Suprapubic skin (tissue), 4 donors: ENCODE measurements around the gene IGSF9. TPM values are rescaled to one million over a fixed set of nuclear protein-coding genes. Genes with fewer than 3 reads are reported as not detected.

Source experiments
- DNase-seq, 2 donors: peaks; one replicate each; pipeline ENCODE4 v3.0.0-alpha.2; 2019; ENCODE audit warnings: low spot score in 2 of 2
- H3K27ac ChIP-seq: fragments of 200-600 bp; sonication (generic); one replicate; pipeline ENCODE4 v1.5.1; 2019
- H3K27me3 ChIP-seq: fragments of 200-600 bp; sonication (generic); one replicate; pipeline ENCODE4 v1.5.1; 2019
- H3K36me3 ChIP-seq: fragments of 200-600 bp; sonication (generic); one replicate; pipeline ENCODE4 v1.5.1; 2019
- H3K4me1 ChIP-seq: fragments of 200-600 bp; sonication (generic); one replicate; pipeline ENCODE4 v1.5.1; 2019
- H3K4me3 ChIP-seq: fragments of 200-600 bp; sonication (generic); one replicate; pipeline ENCODE4 v1.5.1; 2019; ENCODE audit warnings: mild to moderate bottlenecking
- H3K9me3 ChIP-seq: fragments of 200-600 bp; sonication (generic); one replicate; pipeline ENCODE4 v1.5.1; 2019
- EP300 ChIP-seq: sonication (generic); formaldehyde crosslinking; IDR thresholded peaks from one replicate; pipeline ENCODE4 v1.6.1; 2017; ENCODE audit warnings: antibody characterized with exemption
- POLR2A ChIP-seq, 2 donors: fragments of 450-650 bp; IDR thresholded peaks; one replicate each; pipeline ENCODE4 v1.6.1; 2017; ENCODE audit warnings: antibody characterized with exemption in 2 of 2, mild to moderate bottlenecking in 2 of 2, moderate library complexity in 2 of 2
- POLR2AphosphoS5 ChIP-seq, 3 donors: sonication (generic); formaldehyde crosslinking; IDR thresholded peaks; one replicate each; pipeline ENCODE4 v1.6.1; 2017; ENCODE audit warnings: antibody characterized with exemption in 3 of 3
- WGBS: methylation state at CpG from one replicate; pipeline ENCODE4 v1.1.5; 2018; 5-methylcytosine and 5-hydroxymethylcytosine counted together
- total RNA-seq, 4 donors: library from RNA; depleted of rRNA; stranded (reverse); fragments of >200 nt; gene quantifications; one replicate each; pipeline ENCODE4 v1.1.0, GENCODE V29; 2016
- TF ChIP-seq, protein P1 (sequence below), 2 donors: fragments of 200-600 bp in 1 of 2; fragments of 450-650 bp in 1 of 2; sonication (generic) in 1 of 2; IDR thresholded peaks; one replicate each; pipeline ENCODE4 v1.5.1; 2016 to 2019; ENCODE audit warnings: antibody characterized with exemption in 2 of 2, mild to moderate bottlenecking in 1 of 2, moderate library complexity in 1 of 2

IGSF9 gene
- total RNA-seq, 4 donors from 2014 or later: 26.1 to 44.1 (median 28.4) TPM

DNA sequence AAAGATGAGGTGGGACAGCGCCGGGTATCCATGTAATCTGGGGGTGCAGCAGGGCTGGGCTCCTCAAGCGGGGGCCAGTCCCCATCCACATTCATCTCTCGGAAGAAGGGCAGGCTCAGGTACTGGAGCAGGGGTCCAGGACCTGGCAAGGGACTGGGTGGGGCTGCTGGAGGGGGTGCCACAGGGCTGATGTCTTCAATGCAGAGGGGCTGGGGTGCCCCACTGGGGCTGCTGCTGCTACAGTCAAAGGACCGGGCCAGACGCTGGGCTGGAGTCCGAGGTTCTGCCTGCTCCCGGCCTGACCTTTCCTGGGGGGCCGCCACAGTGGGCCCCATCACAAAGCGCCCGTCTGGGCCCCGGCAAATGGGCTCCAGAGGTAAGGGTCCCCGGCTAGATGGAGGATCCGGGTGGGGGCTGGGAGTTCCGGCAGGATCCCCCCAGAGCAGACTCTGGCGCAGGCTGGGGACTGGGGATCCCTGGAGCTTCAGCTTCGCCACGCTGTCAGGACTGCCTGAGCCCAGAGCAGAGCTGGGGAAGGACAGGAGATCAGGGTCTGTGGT is 16.8 kb downstream of the IGSF9 start:
- Histone ChIP-seq H3K27me3 (no peaks in the 10 kb centered on the region), H3K9me3 (no peaks in the 10 kb centered on the region), H3K4me1 (peaks cover 44% of the 10 kb centered on the region), H3K27ac (no peak overlapping the region), H3K36me3 (no peaks in the 10 kb centered on the region), H3K4me3 (peak overlapping the region; percentile 3)
- no peak for TF ChIP-seq POLR2A (IDR thresholded peaks at IDR 0.05)
- no peak for TF ChIP-seq POLR2AphosphoS5 (IDR thresholded peaks at IDR 0.05)
- TF ChIP-seq, protein P1, sequence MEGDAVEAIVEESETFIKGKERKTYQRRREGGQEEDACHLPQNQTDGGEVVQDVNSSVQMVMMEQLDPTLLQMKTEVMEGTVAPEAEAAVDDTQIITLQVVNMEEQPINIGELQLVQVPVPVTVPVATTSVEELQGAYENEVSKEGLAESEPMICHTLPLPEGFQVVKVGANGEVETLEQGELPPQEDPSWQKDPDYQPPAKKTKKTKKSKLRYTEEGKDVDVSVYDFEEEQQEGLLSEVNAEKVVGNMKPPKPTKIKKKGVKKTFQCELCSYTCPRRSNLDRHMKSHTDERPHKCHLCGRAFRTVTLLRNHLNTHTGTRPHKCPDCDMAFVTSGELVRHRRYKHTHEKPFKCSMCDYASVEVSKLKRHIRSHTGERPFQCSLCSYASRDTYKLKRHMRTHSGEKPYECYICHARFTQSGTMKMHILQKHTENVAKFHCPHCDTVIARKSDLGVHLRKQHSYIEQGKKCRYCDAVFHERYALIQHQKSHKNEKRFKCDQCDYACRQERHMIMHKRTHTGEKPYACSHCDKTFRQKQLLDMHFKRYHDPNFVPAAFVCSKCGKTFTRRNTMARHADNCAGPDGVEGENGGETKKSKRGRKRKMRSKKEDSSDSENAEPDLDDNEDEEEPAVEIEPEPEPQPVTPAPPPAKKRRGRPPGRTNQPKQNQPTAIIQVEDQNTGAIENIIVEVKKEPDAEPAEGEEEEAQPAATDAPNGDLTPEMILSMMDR (IDR thresholded peaks at IDR 0.05): no peak
- no peak for TF ChIP-seq EP300
- 88% methylated on average over 7 of the region's 18 CpGs for WGBS
- DNase-seq: no peak

DNA sequence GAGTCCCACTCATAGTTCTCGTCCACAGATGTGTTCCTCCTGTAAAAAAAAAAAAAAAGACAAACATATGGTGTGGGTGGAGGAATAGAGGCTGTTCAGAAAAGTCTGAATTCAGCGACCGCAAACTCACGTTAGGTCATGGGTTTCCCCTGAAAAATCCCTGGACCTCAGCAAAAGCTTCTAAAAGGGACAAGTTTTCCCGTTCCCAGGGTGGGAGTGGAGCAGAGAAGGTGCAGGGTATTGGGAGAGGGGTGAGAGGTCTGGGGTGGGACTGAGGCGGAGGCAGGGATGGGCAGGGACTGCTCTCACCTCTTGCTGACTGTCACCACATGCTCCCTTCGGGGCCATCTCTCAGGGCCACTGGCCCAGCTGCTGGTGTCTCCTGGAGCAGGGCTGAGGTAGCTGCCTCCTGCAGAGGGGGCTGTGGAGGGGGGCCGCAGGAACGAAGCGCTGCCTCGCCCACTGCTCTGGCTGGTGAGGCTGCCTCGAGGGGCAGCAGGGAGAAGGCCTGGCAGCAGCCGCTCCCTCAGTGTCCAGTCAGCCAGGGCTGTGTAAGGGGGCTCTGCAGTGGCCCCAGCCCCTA is 17.5 kb downstream of the IGSF9 start:
- Histone ChIP-seq H3K9me3 (no peaks in the 10 kb centered on the region), H3K4me3 (no peak overlapping the region), H3K27ac (no peak overlapping the region), H3K36me3 (no peaks in the 10 kb centered on the region), H3K27me3 (no peaks in the 10 kb centered on the region), H3K4me1 (peaks cover 44% of the 10 kb centered on the region)
- TF ChIP-seq POLR2A (IDR thresholded peaks at IDR 0.05): no peak
- TF ChIP-seq, protein P1 (IDR thresholded peaks at IDR 0.05): no peak
- TF ChIP-seq POLR2AphosphoS5 (IDR thresholded peaks at IDR 0.05): no peak
- TF ChIP-seq EP300: no peak
- DNase-seq: no peak
- WGBS: 67% methylated on average over 13 of the region's 13 CpGs

DNA sequence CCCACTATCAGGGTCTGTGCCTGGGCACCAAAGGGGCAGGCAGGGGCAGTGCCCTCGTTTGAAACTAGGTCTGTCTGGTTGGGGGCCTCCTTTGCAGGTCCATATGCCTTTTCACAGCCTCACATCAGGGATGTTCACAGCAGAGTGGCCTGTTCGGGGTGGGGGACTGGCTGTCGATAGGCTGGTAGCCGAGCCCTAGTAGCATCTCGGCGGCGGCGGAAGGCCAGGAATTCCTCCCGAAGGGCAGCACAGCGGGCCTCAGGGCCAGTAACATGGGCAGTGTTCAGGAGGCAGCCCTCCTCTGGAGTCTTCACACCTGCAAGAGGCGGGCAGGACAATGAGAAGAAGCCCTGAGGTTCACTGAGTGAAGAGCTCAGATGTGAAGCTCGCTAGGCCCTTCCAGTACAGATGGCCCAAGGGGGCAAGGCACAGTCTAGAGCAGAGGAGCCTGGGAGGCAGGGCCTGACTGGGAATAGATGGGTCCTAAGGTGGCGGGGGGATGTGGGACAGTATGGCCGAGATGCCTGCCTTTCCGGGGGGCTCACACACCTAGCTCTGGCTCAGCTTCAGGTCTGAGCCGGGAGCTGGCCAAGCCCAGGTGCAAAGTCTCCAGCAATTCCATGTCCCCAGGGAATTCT is 18.1 kb downstream of the IGSF9 start:
- H3K4me3 ChIP-seq: no peak overlapping the region
- H3K9me3 ChIP-seq: no peaks in the 10 kb centered on the region
- no peak for DNase-seq
- no peak overlapping the region for H3K27ac ChIP-seq
- no peak for TF ChIP-seq EP300
- no peak for TF ChIP-seq POLR2AphosphoS5 (IDR thresholded peaks at IDR 0.05)
- TF ChIP-seq, protein P1 (IDR thresholded peaks at IDR 0.05): no peak
- no peak for TF ChIP-seq POLR2A (IDR thresholded peaks at IDR 0.05)
- no peaks in the 10 kb centered on the region for H3K36me3 ChIP-seq
- H3K27me3 ChIP-seq: no peaks in the 10 kb centered on the region
- peaks cover 44% of the 10 kb centered on the region for H3K4me1 ChIP-seq
- 87% methylated on average over 15 of the region's 16 CpGs for WGBS

DNA sequence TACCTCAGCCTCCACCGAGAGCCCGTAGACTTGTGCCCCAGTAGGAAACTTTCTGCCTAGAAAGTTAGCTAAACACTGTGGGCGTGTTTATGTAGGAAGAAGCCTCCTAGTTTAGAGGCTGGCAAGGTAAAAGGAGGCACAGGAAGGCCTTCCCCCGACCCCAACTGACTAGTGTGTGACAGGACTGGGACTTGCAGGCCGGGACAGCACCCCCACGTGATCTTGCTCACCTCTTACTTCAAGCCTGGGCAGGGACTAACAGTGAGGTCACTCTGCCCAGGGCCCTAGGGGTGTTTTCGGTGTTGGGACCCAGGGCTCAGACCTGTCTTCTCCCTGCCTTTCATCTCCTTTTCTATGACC is 19.7 kb downstream of the IGSF9 start:
- Histone ChIP-seq H3K27me3 (no peaks in the 10 kb centered on the region), H3K4me3 (peak overlapping the region; percentile 63), H3K9me3 (no peaks in the 10 kb centered on the region), H3K36me3 (peaks cover 2% of the 10 kb centered on the region), H3K4me1 (peaks cover 51% of the 10 kb centered on the region), H3K27ac (peak overlapping the region; percentile 94)
- whole genome bisulfite sequencing: 7% methylated on average over 6 of the region's 7 CpGs
- TF ChIP-seq EP300: no peak
- no peak for TF ChIP-seq POLR2A (IDR thresholded peaks at IDR 0.05)
- TF ChIP-seq, protein P1 (IDR thresholded peaks at IDR 0.05): no peak
- no peak for TF ChIP-seq POLR2AphosphoS5 (IDR thresholded peaks at IDR 0.05)
- no peak for DNase-seq
